GM12873 (cell line): Measurements from ENCODE around the gene MAGEA3.
"Not testable (repeated sequence)": the region's sequence is repeated elsewhere in the genome, so short reads cannot be mapped to it uniquely, and the experiment has no call there.

Experiments
- TF ChIP-seq, protein P1 (sequence below): IDR thresholded peaks from 2 replicates; pipeline ENCODE4 v1.5.1; 2012; ENCODE audit warnings: low read depth, mild to moderate bottlenecking, moderate library complexity, low read length, control low read depth; ENCODE audit not compliant: insufficient read depth; ENCODE audit errors: missing control alignments

Gene MAGEA3

DNA sequence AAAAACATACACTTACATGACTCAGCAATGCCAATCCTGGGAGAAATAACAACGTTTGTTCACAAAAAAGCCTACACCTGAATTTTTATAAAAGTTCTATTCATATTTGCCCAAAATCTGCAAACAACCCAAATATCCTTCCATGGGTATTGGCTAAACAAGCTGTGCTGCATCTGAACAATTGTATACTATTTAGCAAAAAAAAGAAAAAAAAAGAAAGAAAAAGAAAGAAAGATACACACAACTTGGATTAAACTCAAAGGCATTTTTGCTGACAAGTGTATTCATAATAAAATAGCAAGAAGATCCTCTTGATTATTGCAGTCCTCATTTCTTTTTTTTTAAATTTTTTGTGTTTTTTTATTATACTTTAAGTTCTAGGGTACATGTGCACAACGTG, 24.5 kb upstream of the MAGEA3 start:
- TF ChIP-seq, protein P1, sequence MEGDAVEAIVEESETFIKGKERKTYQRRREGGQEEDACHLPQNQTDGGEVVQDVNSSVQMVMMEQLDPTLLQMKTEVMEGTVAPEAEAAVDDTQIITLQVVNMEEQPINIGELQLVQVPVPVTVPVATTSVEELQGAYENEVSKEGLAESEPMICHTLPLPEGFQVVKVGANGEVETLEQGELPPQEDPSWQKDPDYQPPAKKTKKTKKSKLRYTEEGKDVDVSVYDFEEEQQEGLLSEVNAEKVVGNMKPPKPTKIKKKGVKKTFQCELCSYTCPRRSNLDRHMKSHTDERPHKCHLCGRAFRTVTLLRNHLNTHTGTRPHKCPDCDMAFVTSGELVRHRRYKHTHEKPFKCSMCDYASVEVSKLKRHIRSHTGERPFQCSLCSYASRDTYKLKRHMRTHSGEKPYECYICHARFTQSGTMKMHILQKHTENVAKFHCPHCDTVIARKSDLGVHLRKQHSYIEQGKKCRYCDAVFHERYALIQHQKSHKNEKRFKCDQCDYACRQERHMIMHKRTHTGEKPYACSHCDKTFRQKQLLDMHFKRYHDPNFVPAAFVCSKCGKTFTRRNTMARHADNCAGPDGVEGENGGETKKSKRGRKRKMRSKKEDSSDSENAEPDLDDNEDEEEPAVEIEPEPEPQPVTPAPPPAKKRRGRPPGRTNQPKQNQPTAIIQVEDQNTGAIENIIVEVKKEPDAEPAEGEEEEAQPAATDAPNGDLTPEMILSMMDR, result no peak

DNA sequence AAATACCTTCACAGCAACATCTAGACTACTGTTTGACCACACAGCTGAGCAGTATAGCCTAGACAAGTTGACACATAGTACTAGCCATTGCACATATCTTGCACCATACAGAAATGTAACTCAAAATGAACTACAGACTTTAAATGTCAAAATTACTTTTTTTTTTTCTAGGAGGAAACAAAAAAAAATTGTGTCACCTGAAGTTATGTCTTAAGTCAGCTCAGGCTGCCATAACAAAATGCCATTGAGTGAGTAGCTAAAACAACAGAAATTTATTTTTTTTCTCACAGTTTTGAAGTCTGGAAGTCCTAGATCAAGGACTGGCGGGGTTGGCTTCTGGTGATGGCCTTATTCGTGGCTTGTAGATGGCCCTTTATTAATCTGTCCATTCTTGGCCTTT, 10.6 kb downstream of the MAGEA3 start, which contains the start of gene CSAG2:
TSS of gene CSAG2 (minus strand) at position 101 of the 400 bp plus-strand sequence. CDS start 161 bp downstream, outside the sequence.
- TF ChIP-seq, protein P1, result not testable (repeated sequence)

DNA sequence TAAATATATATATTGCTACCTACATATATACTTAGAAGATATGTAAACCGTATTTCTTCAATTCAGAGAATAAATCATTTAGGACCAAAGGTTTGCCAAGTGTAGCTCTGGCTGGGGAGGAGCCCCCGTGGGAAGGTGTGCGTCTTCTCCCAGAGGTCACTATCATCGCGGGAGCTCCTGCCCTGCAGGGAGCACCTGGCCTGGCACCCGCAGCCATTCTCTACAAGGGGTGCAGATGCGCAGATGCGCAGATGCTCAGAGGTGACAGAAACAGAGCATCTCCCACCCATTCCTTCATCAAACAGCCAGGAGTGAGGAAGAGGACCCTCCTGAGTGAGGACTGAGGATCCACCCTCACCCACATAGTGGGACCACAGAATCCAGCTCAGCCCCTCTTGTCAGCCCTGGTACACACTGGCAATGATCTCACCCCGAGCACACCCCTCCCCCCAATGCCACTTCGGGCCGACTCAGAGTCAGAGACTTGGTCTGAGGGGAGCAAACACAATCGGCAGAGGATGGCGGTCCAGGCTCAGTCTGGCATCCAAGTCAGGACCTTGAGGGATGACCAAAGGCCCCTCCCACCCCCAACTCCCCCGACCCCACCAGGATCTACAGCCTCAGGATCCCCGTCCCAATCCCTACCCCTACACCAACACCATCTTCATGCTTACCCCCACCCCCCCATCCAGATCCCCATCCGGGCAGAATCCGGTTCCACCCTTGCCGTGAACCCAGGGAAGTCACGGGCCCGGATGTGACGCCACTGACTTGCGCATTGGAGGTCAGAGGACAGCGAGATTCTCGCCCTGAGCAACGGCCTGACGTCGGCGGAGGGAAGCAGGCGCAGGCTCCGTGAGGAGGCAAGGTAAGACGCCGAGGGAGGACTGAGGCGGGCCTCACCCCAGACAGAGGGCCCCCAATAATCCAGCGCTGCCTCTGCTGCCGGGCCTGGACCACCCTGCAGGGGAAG, 15.5 kb downstream of the MAGEA3 start, which contains the start of gene MAGEA2B:
TSS of gene MAGEA2B (plus strand) at position 814 of the 973 bp plus-strand sequence. CDS start 2,479 bp downstream, outside the sequence.
- TF ChIP-seq, protein P1, result not testable (repeated sequence)

DNA sequence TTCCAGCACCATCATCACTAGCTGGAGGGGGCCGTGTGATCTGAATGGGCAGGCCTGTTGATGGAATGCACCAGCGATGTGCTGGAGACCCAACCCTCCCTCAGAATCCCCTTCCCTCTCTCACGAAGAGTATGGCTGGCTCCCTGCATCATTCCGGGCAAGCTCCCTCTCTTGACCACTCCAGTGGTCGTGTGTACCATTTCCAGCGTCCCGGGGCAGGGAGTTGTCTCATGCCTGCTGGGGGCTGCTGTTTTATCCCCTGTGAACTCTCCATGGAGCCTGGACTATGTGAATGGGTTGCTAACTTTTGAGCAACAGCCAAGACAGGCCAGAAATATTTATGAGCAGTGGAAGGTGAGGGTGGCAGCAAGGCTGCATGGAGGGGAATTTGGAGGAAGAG, 26.8 kb downstream of the MAGEA3 start:
- TF ChIP-seq, protein P1, result no peak

DNA sequence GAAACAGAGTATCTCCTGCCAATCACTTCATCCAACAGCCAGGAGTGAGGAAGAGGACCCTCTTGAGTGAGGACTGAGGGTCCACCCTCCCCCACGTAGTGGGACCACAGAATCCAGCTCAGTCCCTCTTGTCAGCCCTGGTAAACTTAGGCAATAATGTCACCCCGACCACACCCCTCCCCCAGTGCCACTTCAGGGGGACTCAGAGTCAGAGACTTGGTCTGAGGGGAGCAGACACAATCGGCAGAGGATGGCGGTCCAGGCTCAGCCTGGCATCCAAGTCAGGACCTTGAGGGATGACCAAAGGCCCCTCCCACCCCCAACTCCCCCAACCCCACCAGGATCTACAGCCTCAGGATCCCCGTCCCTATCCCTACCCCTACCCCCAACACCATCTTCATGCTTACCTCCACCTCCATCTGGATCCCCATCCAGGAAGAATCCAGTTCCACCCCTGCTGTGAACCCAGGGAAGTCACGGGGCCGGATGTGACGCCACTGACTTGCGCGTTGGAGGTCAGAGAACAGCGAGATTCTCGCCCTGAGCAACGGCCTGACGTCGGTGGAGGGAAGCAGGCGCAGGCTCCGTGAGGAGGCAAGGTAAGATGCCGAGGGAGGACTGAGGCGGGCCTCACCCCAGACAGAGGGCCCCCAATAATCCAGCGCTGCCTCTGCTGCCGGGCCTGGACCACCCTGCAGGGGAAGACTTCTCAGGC, 34.8 kb downstream of the MAGEA3 start, which contains the start of the genes CSAG1 and MAGEA12:
TSS of gene CSAG1 (minus strand) at position 461 of the 715 bp plus-strand sequence. CDS start 1,261 bp downstream, outside the sequence.
TSS of gene MAGEA12 (plus strand) at position 497 of the 715 bp plus-strand sequence. CDS start 2,405 bp downstream, outside the sequence.
- TF ChIP-seq, protein P1, result no peak

DNA sequence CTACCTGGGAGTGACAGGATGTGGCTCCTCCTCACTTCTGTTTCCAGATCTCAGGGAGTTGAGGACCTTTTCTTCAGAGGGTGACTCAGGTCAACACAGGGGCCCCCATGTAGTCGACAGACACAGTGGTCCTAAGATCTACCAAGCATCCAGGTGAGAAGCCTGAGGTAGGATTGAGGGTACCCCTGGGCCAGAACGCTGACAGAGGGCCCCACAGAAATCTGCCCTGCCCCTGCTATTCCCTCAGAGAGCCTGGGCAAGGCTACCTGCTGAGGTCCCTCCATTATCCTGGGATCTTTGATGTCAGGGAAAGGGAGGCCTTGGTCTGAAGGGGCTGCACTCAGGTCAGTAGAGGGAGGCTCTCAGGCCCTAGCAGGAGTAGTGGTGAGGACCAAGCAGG, 36.5 kb downstream of the MAGEA3 start:
- TF ChIP-seq, protein P1, result no peak
